K562 (cell line): Measurements from ENCODE around the gene THADA. TPM values are rescaled to one million over a fixed set of nuclear protein-coding genes. Genes with fewer than 3 reads are reported as not detected.

Experiments
- EZH2 ChIP-seq: IDR thresholded peaks from 2 replicates; pipeline ENCODE4 v1.6.1; 2012; ENCODE audit warnings: low read depth, mild to moderate bottlenecking, inconsistent platforms, low read length, borderline replicate concordance
- HMG20B ChIP-seq: fragments of 250-450 bp; sonication (Bioruptor Pico); IDR thresholded peaks from 2 replicates; pipeline ENCODE4 v1.5.0; 2021; ENCODE audit warnings: mild to moderate bottlenecking
- NEUROD1 ChIP-seq: fragments of 150-350 bp; IDR thresholded peaks from 2 replicates; pipeline ENCODE4 v1.6.1; 2014; ENCODE audit warnings: borderline replicate concordance, low read length, low read depth; ENCODE audit not compliant: partially characterized antibody
- SIRT6 ChIP-seq: IDR thresholded peaks from one replicate; pipeline ENCODE4 v1.6.1; 2012; ENCODE audit warnings: low read depth, mild to moderate bottlenecking, control low read depth, inconsistent platforms, low read length, moderate library complexity
- SMARCA4 ChIP-seq: fragments of 450-650 bp; IDR thresholded peaks from 2 replicates; pipeline ENCODE4 v1.6.1; 2016
- YY1 ChIP-seq, 3 experiments: IDR thresholded peaks; 2 replicates each; pipeline ENCODE4 v1.6.1; 2011; ENCODE audit warnings: low read length in 2 of 3, mild to moderate bottlenecking in 2 of 3, moderate library complexity in 2 of 3, borderline replicate concordance in 1 of 3, control low read depth in 1 of 3, low read depth in 1 of 3; ENCODE audit not compliant: insufficient read depth in 3 of 3, insufficient replicate concordance in 2 of 3, control insufficient read depth in 1 of 3, insufficient read length in 1 of 3; ENCODE audit errors: extremely low read depth in 1 of 3
- ZKSCAN8 ChIP-seq: fragments of 200-800 bp; sonication (Bioruptor generic); IDR thresholded peaks from 2 replicates; pipeline ENCODE4 v1.6.1; 2016; ENCODE audit warnings: missing genetic modification characterization, missing compliant biosample characterization
- polyA plus RNA-seq, 8 experiments: library from polyadenylated mRNA; depleted of rRNA in 4 of 8; stranded (reverse) in 5 of 8; unstranded in 3 of 8; fragments of >200 nt; fragmentation: Nextera tagmentation in 2 of 8; fragmentation: Illumina TruSeq in 1 of 8; extraction: Ambion mirVana in 2 of 8; extraction: Trizol in 1 of 8; gene quantifications; 2 replicates each; pipeline versions ENCODE4 v1.2.1 to v1.2.3, GENCODE V29; 2011 to 2014; ENCODE audit warnings: inconsistent platforms in 1 of 8, missing spikeins in 1 of 8
- total RNA-seq, 7 experiments: library from RNA; depleted of rRNA in 6 of 7; stranded (reverse); fragments of >200 nt in 6 of 7; fragmentation: Illumina TruSeq in 2 of 7; extraction: Trizol in 2 of 7; gene quantifications; 2 replicates each; pipeline versions ENCODE4 v1.2.1 to v1.2.3, GENCODE V29; 2011 to 2021; ENCODE audit warnings: low replicate concordance in 1 of 7
- TF ChIP-seq, protein P1 (sequence below), 2 experiments: fragments of 450-650 bp; formaldehyde crosslinking in 1 of 2; IDR thresholded peaks; 2 replicates each; pipeline versions ENCODE4 v1.4.0 to v1.6.1; 2014 to 2020; ENCODE audit warnings: mild to moderate bottlenecking in 2 of 2, borderline replicate concordance in 1 of 2, low read depth in 1 of 2
- TF ChIP-seq, protein P2 (sequence below): sonication (generic); formaldehyde crosslinking; IDR thresholded peaks from 2 replicates; pipeline ENCODE4 v1.8.0; 2023; ENCODE audit warnings: mild to moderate bottlenecking, missing genetic modification reagents
- TF ChIP-seq, protein P3 (sequence below): fragments of 200-800 bp; sonication (Bioruptor generic); IDR thresholded peaks from 2 replicates; pipeline ENCODE4 v1.6.1; 2017; ENCODE audit warnings: missing genetic modification characterization, missing compliant biosample characterization

The THADA gene
- total and polyA plus RNA-seq, 9 of the 15 experiments (the other 6 are each of a cell fraction or from before 2014, with no cell fraction given), result 17.8 to 34.7 (median 31.9) TPM

DNA sequence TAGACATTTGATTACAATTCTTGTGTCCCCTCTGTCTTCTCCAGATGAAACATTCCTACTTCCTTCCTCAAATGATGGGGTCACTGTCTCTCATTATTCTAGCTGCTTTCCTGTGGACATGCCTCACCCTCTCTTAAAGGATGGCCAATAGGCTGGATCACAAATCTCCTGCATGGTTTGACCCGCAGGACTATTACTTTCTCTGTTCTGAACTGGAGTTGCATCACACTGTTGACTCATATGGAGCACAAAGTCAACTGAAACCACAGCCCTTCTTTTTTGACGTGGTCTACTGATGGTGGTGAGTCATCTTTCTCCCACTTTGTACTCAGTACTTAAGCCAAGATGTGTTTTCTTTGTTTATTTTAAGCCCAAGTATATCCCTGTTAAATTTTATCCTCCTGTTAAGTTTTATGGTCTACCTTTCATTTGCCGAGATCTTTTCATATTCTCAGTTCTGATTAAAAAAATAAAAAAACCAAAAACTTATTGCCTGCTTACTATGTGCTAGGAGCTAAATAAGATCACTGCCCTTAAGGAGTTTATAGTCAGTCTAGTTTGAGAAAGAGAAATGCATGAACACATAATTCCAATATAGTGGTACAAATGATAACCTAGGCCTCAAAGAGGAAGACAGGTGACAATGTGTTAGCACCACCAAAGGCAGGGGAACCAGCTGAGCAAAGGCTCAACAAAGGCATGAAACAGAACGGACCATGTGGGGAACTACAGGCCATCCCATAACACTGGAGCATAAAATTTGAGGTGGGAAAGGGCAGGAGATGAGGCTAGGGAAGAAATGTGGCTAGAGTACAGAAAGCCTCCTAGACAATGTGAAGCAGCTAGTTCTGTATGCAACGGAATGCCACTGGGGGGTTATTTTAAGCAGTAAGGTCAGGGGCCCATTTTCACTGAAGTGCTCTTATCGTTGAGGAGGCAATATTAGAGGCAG, 301.8 kb downstream of the THADA start (continued):
- TF ChIP-seq, protein P1, sequence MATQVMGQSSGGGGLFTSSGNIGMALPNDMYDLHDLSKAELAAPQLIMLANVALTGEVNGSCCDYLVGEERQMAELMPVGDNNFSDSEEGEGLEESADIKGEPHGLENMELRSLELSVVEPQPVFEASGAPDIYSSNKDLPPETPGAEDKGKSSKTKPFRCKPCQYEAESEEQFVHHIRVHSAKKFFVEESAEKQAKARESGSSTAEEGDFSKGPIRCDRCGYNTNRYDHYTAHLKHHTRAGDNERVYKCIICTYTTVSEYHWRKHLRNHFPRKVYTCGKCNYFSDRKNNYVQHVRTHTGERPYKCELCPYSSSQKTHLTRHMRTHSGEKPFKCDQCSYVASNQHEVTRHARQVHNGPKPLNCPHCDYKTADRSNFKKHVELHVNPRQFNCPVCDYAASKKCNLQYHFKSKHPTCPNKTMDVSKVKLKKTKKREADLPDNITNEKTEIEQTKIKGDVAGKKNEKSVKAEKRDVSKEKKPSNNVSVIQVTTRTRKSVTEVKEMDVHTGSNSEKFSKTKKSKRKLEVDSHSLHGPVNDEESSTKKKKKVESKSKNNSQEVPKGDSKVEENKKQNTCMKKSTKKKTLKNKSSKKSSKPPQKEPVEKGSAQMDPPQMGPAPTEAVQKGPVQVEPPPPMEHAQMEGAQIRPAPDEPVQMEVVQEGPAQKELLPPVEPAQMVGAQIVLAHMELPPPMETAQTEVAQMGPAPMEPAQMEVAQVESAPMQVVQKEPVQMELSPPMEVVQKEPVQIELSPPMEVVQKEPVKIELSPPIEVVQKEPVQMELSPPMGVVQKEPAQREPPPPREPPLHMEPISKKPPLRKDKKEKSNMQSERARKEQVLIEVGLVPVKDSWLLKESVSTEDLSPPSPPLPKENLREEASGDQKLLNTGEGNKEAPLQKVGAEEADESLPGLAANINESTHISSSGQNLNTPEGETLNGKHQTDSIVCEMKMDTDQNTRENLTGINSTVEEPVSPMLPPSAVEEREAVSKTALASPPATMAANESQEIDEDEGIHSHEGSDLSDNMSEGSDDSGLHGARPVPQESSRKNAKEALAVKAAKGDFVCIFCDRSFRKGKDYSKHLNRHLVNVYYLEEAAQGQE (IDR thresholded peaks at IDR 0.05; ENCODE audit: borderline replicate concordance), result no peak; the same call in 1 of the 2 replicates
- TF ChIP-seq, protein P1 (CRISPR knock-in tag; IDR thresholded peaks at IDR 0.05; ENCODE audit: low read depth), result no peak
- TF ChIP-seq YY1 (IDR thresholded peaks at IDR 0.05; ENCODE audit: borderline replicate concordance in 1 of 3, control insufficient read depth in 1 of 3, extremely low read depth in 1 of 3, insufficient read depth in 3 of 3, insufficient read length in 1 of 3, insufficient replicate concordance in 2 of 3, low read depth in 1 of 3, low read length in 2 of 3), result no peak
- TF ChIP-seq, protein P2, sequence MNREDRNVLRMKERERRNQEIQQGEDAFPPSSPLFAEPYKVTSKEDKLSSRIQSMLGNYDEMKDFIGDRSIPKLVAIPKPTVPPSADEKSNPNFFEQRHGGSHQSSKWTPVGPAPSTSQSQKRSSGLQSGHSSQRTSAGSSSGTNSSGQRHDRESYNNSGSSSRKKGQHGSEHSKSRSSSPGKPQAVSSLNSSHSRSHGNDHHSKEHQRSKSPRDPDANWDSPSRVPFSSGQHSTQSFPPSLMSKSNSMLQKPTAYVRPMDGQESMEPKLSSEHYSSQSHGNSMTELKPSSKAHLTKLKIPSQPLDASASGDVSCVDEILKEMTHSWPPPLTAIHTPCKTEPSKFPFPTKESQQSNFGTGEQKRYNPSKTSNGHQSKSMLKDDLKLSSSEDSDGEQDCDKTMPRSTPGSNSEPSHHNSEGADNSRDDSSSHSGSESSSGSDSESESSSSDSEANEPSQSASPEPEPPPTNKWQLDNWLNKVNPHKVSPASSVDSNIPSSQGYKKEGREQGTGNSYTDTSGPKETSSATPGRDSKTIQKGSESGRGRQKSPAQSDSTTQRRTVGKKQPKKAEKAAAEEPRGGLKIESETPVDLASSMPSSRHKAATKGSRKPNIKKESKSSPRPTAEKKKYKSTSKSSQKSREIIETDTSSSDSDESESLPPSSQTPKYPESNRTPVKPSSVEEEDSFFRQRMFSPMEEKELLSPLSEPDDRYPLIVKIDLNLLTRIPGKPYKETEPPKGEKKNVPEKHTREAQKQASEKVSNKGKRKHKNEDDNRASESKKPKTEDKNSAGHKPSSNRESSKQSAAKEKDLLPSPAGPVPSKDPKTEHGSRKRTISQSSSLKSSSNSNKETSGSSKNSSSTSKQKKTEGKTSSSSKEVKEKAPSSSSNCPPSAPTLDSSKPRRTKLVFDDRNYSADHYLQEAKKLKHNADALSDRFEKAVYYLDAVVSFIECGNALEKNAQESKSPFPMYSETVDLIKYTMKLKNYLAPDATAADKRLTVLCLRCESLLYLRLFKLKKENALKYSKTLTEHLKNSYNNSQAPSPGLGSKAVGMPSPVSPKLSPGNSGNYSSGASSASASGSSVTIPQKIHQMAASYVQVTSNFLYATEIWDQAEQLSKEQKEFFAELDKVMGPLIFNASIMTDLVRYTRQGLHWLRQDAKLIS (CRISPR knock-in tag), result no peak
- no peak for TF ChIP-seq SIRT6
- TF ChIP-seq, protein P3, sequence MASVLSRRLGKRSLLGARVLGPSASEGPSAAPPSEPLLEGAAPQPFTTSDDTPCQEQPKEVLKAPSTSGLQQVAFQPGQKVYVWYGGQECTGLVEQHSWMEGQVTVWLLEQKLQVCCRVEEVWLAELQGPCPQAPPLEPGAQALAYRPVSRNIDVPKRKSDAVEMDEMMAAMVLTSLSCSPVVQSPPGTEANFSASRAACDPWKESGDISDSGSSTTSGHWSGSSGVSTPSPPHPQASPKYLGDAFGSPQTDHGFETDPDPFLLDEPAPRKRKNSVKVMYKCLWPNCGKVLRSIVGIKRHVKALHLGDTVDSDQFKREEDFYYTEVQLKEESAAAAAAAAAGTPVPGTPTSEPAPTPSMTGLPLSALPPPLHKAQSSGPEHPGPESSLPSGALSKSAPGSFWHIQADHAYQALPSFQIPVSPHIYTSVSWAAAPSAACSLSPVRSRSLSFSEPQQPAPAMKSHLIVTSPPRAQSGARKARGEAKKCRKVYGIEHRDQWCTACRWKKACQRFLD (CRISPR knock-in tag), result peak; percentile 96
- 0 out of 2 replicates have a peak, but pooled peaks have one; percentile 15 for TF ChIP-seq HMG20B (CRISPR knock-in tag)
- TF ChIP-seq ZKSCAN8, result no peak
- peak; percentile 75 for TF ChIP-seq NEUROD1
- peak; percentile 97 for TF ChIP-seq SMARCA4
- no peak for TF ChIP-seq EZH2
